ENCODE data around the gene BMI1.
A peak's percentile ranks its signal among the peaks of the same experiment; 100 is the strongest.

The BMI1 gene

DNA sequence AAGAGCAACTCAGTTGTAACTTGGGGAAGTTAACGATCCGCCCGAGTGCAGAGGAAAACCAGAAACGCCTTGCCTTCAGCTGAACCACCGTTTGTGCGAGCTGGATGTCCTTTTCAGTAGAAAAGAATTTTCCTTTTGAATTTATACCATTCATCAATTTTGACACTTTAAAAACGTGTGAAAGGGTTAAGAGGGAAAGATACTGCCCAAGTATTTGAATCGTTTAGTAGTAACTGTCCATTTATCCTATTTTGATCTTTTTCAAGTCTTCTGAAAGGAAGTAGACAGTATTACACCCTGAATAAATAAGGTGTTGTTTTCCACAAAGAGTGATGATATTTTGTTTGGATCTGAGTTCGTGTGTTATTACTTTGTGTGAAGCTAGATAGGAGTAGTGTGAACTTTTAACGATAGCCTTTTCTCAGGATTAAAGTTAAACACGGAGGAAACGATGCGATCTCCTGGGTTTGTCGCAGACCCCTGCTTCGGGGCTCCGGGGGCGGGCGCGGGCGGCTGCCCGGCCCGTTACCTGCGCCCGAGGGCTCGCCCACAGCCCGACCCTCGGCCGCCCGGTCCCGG lies 830 bp upstream of the BMI1 start:
- no peak for DNase-seq

DNA sequence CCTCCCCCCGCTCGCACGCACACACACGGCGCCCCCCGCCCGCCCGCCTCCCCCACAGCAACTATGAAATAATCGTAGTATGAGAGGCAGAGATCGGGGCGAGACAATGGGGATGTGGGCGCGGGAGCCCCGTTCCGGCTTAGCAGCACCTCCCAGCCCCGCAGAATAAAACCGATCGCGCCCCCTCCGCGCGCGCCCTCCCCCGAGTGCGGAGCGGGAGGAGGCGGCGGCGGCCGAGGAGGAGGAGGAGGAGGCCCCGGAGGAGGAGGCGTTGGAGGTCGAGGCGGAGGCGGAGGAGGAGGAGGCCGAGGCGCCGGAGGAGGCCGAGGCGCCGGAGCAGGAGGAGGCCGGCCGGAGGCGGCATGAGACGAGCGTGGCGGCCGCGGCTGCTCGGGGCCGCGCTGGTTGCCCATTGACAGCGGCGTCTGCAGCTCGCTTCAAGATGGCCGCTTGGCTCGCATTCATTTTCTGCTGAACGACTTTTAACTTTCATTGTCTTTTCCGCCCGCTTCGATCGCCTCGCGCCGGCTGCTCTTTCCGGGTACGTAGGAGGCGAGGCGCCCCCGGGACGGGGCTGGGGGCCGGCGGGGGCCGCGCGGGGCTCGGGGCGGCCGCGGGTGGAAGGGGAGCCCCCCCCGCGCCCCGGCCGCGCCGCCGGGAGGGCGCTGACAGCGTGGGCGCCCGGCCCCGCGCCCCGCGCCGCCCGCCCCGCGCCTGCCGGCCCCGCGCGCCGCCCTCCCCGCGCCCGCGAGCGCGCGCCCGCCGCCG lies 441 bp downstream of the BMI1 start:
- peak; percentile 68 for DNase-seq

DNA sequence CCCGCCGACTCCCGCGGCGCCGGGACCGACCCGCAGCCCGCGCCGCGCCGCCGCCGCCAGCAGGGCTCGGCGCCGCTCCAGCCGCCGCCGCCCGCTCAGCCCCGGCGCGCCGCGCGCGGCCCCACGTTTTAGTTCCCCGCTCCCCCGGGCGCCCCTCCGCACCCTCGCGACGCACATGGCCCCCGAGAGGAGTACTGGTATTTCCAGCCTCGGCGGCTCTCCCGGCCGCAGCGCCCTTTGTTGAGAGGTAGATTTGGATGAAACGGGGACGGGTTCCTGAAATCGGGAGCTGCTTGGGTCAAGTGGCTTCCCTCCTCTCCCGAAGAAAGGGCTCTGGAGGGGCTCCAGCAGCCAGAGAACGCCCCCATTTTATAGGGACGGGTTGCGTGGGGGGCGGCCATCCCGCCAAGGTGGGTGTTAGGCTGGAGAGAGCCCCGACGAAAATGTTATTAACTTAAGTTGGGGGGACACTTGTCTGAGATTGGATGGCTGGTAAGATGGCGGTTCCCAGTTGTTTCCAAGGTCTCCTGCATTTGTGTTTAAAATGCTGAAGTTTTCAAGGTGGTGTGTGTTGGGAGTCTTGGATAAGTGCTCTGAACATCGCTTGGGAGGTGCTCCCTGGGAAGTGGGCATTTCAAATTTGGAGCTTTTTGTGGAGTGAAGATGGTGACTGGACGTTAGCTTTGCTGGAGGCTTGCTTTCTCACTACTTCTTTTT lies 1.2 kb downstream of the BMI1 start:
- no peak for DNase-seq

DNA sequence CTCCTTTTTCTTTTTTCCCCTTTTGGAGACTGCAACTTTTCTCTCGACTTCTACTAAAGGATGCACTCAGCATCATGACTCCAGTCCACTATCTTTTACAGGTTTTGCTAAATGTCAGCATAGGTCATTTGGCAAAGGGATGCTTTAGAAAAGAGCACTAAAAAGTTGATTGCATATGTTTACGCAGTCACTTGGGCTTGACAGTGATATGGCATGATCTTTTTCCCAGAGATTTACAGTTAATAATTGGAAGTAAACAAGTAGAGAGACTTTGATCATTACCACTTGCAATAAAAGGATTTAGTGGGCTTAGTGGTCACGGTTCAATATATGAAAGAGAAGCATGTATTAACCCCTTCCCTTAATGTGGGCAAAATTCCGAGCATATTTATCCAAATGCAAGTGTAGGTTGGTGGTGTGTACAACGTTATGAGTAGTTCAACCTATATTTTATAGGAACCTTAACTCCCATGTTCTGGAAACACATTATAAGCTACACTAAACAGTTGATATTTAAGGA lies 1.8 kb downstream of the BMI1 start:
- no peak for DNase-seq

DNA sequence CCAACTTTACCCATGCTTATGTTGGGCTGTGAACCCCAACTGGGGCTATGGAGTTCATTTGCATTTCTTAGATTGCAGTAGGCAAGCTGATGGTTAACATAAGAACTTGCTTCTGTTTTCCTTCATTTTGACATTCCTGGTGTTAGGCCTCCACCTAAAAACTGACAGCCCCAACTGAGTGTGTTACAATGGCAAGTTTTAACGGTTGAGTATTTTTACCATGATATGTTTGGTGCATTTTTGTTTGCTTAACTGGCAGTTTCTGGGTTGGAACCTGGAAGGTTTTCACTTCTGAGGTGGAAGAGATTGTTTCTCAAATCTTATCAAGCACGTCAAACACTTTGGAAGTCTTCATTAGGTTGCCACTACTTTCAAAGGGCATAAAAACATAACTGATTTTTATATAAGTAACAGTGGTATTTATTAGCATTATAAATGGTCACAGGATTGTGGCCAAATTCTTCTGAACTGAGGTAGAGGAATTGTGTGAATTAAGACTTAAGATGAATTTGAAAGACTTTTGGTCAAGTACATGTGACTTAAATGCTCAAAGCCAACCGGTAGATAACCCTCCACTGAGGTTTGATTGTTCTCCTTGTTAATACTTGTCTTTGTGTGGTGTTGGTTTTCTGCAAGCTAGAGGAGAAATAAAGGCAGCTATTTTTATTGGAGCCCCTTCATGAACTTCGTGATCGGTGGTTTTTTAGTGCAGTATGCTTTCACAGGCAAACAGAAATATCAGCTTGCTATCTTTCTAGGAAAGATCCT lies 2.8 kb downstream of the BMI1 start:
- DNase-seq: no peak

DNA sequence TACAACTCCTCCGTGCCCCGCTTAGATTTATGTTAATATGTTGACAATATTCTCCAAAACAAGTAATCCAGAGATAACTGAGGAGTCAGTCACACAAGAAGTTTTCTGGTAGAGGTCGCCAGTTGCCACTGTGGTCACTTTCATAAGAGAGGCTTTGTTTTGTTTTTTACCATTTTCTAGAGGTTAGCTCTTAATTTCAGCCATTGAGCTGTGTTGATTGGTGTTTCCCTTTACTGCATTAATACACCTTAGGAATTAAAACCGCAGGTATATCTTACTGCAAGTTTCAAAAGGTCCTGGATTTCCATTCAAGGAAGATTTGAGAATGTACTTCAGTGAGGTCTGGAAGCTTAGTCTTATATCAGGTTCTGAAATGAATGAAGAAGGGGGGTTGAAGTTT lies 3.5 kb downstream of the BMI1 start:
- DNase-seq: no peak

DNA sequence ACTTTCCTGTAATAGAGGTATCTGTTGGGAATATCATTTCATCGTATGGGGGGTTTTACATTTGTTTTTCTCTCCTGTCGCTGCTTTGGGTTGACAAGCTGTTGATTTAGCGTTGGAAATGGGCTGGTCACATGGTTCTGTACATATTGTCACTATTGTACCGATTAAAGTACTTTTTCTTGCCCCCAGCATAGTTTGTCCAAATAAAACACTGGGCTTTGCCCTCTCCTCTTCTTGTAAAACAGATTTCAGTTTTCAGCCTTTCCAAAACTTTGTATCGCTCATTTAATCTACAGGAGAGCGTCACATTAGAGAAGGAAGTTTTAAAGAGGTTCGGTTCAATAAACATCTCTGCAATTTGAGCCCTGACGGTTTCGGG lies 4.0 kb downstream of the BMI1 start:
- DNase-seq: no peak

DNA sequence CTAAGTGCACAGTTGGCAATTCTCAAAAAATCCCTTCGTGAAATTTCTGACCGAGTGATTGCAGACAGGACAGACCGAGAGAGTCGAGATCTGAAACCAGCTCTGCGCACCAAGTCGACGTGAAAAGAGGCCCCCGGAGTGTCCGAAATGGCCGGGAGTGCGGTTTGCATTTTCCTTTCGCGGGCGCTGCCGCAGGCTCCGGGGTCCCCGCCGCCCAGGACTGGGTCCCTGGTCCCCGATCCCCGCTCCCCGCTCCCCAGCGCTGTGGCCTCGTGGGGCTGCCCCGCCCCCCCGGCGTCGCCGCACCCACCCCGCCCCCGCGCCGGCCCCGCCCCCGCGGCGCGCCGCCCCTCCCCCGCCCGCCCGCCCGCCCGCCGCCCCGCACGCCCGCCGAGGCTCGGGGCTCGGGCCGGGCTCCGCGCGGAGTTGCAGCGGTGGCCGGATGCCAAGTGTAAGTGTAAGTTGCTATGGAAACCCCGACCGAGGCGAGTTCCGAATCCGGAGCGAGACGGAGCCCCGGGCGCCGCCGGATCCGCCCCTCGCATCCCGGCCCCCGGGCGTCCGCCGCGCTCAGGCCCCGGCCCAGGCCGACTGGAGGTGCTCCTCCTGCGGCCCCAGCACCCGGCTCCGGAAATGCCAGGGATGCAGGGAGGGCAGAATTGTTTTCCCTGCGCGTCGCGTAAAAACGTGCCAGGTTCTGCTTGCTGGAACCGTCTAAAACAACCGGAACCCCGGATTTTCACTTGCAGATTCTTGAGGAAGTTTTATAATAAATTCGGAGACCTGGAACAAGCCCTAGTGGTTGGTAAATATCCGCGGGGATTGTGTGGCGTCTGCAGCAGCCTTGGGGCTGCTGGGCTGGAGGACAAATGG lies 4.6 kb downstream of the BMI1 start:
- peak; percentile 76 for DNase-seq

DNA sequence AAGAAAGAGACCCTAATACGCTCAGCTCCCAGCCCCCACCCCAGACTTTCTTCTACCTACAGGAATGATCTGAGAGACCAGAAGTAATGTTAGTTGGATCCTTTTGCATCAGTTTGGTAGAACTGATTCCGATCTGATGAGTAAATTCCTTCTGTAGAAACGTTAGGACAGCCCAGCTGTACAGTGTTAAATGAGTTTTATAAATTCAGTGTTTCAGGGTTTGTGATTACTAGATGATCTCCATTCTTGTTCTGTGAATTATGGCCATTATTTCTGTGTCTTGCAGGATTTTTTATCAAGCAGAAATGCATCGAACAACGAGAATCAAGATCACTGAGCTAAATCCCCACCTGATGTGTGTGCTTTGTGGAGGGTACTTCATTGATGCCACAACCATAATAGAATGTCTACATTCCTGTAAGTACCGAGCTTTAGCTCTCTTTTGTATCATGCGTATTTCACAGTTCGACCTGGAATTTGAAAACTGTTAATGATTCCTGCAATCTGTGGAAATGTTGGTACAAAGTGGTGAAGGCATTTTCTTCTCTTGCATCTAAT lies 5.3 kb downstream of the BMI1 start:
- no peak for DNase-seq

DNA sequence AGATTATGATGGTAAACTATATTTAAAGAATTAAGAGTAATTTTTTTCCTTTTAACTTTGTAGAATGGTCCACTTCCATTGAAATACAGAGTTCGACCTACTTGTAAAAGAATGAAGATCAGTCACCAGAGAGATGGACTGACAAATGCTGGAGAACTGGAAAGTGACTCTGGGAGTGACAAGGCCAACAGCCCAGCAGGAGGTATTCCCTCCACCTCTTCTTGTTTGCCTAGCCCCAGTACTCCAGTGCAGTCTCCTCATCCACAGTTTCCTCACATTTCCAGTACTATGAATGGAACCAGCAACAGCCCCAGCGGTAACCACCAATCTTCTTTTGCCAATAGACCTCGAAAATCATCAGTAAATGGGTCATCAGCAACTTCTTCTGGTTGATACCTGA lies 8.3 kb downstream of the BMI1 start:
- DNase-seq: no peak

DNA sequence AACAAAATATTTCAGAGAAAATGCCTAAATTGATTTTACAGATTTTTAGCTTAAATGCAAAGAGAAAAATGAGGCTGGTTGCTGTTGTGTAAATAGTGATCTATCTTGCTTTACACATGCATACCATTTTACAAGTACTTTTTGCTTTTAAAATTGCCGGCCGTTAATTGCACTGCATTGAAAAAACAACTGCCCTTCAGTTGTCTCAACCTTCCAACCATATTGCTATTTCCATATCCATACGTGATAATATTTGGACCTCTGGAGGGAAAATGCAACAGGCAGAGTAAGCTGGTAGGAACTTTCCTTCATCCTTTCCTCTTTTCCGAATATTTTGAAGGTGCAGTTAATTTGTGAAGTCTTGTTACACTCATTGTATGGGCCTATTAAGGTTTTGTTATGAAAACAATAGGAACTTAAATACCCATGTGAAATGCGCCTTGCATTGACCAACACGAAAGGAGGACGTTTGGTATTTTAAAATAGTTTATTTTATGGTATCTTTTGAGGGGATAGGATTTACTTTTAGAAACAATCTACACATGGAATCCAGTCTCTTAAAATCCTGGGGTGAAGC lies 11.3 kb downstream of the BMI1 start:
- no peak for DNase-seq

DNA sequence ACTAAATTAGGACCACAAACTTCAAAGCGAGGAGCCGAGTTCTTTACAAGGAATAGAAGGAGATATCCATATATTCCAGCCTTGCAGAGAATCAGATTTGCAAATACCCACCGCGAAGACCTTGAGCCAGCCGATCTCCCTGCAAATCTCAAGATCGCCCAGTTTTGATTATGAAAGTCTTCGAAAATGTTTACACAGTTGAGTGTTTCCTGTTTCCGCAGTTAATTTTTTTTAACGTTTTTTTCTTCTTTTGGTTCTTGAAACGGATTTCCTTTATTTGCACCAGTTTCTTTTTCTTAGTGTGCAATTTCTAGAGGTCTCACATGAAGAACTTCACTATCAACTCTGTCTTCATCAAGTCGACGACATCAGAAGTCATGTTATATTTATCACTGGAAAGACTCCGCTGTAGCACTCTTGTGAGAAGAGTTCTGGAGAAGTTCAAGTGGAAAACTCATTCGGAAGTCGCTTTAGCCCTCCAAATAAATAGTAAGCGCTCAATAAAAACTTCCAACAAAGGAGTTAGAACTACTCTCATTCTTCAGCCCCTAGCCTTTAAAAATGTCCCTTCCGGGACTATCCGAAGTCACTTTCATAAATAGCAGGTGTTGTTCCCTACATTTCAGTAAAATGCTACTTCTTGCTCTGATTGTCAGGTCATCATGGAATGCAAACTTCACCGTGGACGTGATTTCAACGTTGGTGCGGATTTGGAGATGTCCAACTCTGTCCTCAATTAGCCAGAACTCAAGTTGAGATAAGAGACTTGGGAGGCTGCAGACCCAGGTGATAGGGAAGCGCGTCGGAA lies 12.5 kb downstream of the BMI1 start:
- peak; percentile 65 for DNase-seq

DNA sequence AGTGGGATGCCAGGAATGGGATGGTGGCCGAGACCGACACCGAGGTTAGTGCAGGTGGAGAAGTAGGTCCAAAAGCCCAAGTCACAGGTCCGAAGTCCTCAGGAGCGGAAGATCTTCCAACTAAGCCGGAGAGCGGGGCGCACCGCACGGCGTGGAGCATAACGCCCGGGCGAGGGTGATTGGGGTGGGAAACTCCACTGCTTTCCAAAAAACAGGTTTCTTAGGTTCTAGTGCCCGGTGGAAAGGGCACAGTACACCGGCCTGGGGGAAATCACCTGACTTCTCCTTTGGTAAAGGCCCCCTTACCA lies 13.0 kb downstream of the BMI1 start:
- no peak for DNase-seq

DNA sequence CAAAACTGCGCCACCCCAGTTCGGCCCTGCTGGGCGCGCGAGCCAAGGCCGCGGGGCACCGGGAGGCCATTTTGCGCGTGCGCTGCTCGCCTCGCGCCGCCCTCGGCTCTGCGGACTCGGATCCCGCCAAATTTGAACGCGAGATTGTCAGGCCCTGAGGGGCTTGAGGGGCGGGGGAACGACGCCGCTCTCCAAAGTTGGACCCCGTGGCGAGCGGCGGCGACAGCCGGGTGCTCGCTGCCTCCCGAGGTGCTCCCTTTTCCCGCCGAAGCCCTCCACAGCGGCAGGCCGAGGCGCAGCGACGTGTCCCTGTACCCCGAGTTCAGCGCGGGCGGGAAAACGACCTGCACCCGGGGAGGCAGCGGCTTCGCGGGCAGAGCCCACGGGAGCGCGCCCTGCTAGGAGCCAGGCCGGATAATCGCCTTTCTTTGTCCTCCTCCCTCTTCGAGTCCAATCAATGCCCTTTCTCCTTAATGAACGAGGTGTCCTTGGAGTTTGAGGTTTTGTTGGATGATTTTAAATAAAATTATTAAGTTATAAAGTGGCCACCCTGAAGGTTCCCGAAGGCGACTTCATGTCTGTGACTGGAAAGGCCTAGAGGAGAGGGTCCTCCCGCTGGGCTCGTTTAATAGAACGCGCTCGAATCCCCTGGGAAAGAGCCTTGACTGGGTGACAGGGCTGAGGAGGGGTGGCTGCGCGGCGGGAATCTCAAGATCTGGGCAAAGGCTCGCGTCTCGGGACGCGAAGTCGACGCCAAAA lies 13.7 kb downstream of the BMI1 start:
- DNase-seq: no peak

DNA sequence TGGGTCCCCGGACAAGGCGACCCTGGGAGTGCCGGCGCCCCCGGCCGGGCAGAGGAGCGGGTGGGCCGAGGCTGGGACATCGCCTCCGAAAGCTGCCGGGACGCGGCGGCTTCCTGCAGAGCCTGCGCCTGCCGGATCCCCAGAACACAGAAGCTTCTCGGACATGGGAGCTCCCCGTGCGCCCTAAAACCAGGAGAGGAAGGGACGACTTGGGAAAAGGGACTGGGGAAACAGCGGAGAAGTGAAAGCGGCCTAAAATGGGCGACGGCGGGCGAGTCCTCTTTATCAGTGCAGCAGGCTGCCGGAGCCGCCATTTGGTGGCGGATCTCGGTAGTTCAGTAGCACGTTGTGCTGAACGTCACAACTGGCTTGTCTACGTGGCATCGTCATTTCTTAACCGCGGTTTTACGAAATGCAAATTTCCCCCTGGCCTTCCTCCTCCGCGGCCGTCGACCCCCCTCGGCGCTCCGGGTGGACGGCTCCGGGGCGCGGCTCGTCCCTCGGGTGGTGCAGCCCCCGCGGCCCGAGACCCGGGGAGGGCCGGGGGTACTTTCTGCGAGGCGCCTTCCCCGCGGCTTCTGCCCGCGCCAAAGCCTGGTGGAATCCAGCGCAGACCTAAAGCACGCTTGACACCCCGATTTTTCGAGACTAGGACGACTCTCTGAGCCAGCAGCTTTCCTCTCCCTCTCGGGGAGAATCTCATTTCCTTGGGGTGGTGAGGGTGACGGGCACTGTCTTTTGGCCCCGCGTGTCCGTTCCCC lies 14.5 kb downstream of the BMI1 start:
- peak; percentile 76 for DNase-seq

DNA sequence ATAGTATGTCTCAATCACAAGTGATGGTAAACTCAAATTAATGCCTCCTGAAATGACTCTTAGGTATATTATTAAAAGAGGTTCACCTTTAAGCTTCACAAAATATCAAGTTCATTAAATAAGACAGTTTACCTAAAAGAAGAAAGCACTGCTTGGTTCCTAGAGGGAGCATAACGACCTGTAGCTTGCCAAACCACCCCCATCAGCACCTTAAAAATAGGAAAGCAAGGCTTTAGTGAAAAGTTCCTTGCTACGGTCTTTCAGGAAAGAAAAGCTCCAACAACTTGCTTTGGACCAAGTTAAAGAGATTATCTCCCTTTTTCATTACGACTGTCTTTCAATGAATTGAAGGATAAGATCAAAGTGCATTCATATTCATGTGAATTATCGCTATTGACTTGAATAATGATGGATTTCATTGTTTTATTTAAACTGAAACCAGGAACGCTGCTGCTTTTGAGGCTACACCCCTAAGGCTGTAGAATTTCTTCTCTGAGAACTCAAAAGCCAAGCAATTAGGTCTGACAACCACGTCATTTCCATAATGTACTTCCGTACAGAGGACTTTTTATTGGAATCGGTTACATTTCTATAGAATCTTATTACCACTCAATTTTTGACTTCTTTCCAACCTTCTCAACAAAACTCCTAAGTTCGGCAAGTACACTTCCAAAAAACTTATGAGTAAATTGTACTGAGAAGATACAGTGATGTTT lies 17.4 kb downstream of the BMI1 start:
- DNase-seq: no peak

DNA sequence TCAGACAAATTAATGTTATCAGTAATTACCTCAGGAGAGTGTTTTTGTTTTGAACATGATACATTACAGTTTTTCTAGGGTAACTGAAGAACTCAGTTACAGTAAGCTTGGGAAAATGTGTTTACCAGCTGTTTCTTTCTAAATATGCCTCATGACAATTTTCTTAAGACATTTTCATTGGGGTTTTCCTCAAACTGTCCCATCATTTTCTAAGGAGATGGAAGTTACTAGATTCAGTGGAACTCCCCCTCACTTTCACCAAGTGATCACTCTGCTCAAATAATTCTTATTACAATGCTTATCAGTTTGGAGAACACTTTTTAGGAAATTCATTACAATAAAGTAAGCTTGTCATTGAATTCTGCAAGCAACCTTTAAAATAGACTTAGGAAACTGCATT lies 18.0 kb downstream of the BMI1 start:
- DNase-seq: no peak

DNA sequence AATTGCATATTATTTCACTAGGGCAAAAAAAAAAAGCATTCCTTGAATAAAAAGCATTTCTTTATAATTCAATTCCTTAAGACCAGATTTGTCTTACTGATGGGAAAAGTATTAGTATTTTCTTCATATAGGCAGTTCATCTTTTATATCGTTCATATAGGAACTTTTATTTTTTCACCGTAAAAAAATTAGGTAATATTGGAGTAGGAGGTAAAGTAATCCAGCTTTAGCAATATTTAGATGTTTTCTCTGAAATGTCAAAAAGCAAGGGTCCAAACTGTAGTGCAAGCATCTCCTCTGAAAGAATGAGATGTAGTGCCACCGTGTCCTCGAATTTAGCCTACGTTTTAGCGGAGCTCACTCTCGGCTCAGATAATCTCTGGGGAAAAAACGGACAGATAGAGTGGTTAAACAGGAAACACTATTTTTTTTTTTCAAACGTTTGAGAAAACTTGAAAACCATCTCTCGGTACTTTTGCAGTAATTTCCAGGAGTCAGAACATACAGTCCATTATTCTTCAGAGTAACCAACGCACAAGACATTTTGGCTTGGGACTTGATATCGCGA lies 18.9 kb downstream of the BMI1 start:
- no peak for DNase-seq
